GM18868 (cell line): ENCODE data around the gene TUBA1B.
A peak's percentile ranks its signal among the peaks of the same experiment; 100 is the strongest.

Source experiments
- ATAC-seq: cut with Tn5 transposase; IDR thresholded peaks from one replicate; pipeline ENCODE4 v1.9.1; 2021; ENCODE audit warnings: mild to moderate bottlenecking, moderate library complexity; ENCODE audit not compliant: unreplicated experiment

TUBA1B gene

GRCh38 chr12:49091836-49092085 is 39.4 kb downstream of the TUBA1B start:
- ATAC-seq, result no peak

- no peak for ATAC-seq
Observed at GRCh38 chr12:49091056-49091835, 39.9 kb downstream of the TUBA1B start.

GRCh38 chr12:49089821-49090773 is 41.1 kb downstream of the TUBA1B start:
- ATAC-seq, result no peak

- ATAC-seq, result no peak
Observed at GRCh38 chr12:49088932-49089330, 42.3 kb downstream of the TUBA1B start.

GRCh38 chr12:49088150-49088931 is 42.9 kb downstream of the TUBA1B start:
- peak; percentile 85 for ATAC-seq

GRCh38 chr12:49086116-49086515 is 45.1 kb downstream of the TUBA1B start:
- ATAC-seq, result no peak

GRCh38 chr12:49084438-49084837 is 46.8 kb downstream of the TUBA1B start:
- no peak for ATAC-seq

- ATAC-seq, result no peak
Observed at GRCh38 chr12:49079793-49080192, 51.4 kb downstream of the TUBA1B start.
